Prostate gland (tissue), 2 donors: Measurements from ENCODE around the gene RER1. TPM values are rescaled to one million over a fixed set of nuclear protein-coding genes. Genes with fewer than 3 reads are reported as not detected.

Experiments used
- DNase-seq: peaks from one replicate; pipeline ENCODE4 v3.0.0-alpha.2; 2019; ENCODE audit warnings: low spot score
- H3K27ac ChIP-seq, 2 donors: fragments of 200-600 bp; sonication (generic); 2 replicates each; pipeline ENCODE4 v1.5.1; 2017 to 2019
- H3K27me3 ChIP-seq: fragments of 200-600 bp; sonication (generic); replicated peaks from 2 replicates; pipeline ENCODE4 v1.5.1; 2019; ENCODE audit not compliant: insufficient read depth
- H3K36me3 ChIP-seq, 2 donors: fragments of 200-600 bp; sonication (generic); 1 replicate in 1 of 2; 2 replicates in 1 of 2; pipeline versions ENCODE4 v1.5.1 to v1.8.1; 2017 to 2019
- H3K4me1 ChIP-seq: fragments of 200-600 bp; sonication (generic); replicated peaks from 2 replicates; pipeline ENCODE4 v1.5.1; 2019
- H3K4me3 ChIP-seq, 2 donors: fragments of 200-600 bp; sonication (generic); 2 replicates each; pipeline ENCODE4 v1.5.1; 2017 to 2019
- H3K9me3 ChIP-seq: fragments of 200-600 bp; sonication (generic); 2 replicates; pipeline ENCODE4 v1.5.1; 2017
- CTCF ChIP-seq, 4 experiments: fragments of 200-600 bp in 2 of 4; fragments of 450-650 bp in 2 of 4; sonication (generic) in 2 of 4; IDR thresholded peaks; 1 replicate in 3 of 4; 2 replicates in 1 of 4; pipeline ENCODE4 v1.5.1; 2016 to 2019; ENCODE audit warnings: antibody characterized with exemption in 4 of 4, mild to moderate bottlenecking in 2 of 4, moderate library complexity in 2 of 4
- POLR2A ChIP-seq: fragments of 450-650 bp; IDR thresholded peaks from one replicate; pipeline ENCODE4 v1.6.1; 2016; ENCODE audit warnings: antibody characterized with exemption, mild to moderate bottlenecking
- POLR2AphosphoS5 ChIP-seq: sonication (generic); formaldehyde crosslinking; IDR thresholded peaks from one replicate; pipeline ENCODE4 v1.6.1; 2017; ENCODE audit warnings: antibody characterized with exemption
- WGBS: methylation state at CpG from one replicate; pipeline ENCODE4 v1.1.5; 2018; 5-methylcytosine and 5-hydroxymethylcytosine counted together
- intact Hi-C: fragments of 100-400 bp; cut with DNase I; formaldehyde crosslinking; loops from one replicate; pipeline ENCODE4 v1.14.2; 2022
- total RNA-seq, 2 donors: library from RNA; depleted of rRNA; stranded (reverse); fragments of >200 nt; gene quantifications; one replicate each; pipeline ENCODE4 v1.1.0, GENCODE V29; 2016

Gene RER1
- total RNA-seq, 2 donors from 2014 or later, result 86.1 to 97.0 TPM

GRCh38 chr1:2384130-2384860 is 7.3 kb upstream of the RER1 start:
- no peak for DNase-seq
- Histone ChIP-seq H3K4me3 (no peak overlapping the region), H3K36me3 (no peaks in the 10 kb centered on the region), H3K27me3 (no peaks in the 10 kb centered on the region), H3K27ac (no peak overlapping the region), H3K4me1 (no peaks in the 10 kb centered on the region), H3K9me3 (no peaks in the 10 kb centered on the region)
- 89% methylated on average over 21 of the region's 21 CpGs for WGBS
- intact Hi-C loops, result loop anchor here (5.0 kb wide), 1 partner anchor 72 kb away; no protein-coding TSS in a partner anchor
- TF ChIP-seq POLR2AphosphoS5, result no peak
- TF ChIP-seq POLR2A, result no peak
- TF ChIP-seq CTCF (IDR thresholded peaks at IDR 0.05), result no peak

GRCh38 chr1:2384941-2385481 is 6.6 kb upstream of the RER1 start:
- H3K36me3 ChIP-seq, result no peaks in the 10 kb centered on the region
- no peaks in the 10 kb centered on the region for H3K4me1 ChIP-seq
- TF ChIP-seq POLR2A (no peak), POLR2AphosphoS5 (no peak), CTCF (IDR thresholded peaks at IDR 0.05) (no peak)
- H3K27me3 ChIP-seq, result no peaks in the 10 kb centered on the region
- no peak for DNase-seq
- intact Hi-C loops, result loop anchor here (5.0 kb wide), 1 partner anchor 73 kb away; no protein-coding TSS in a partner anchor
- no peaks in the 10 kb centered on the region for H3K9me3 ChIP-seq
- 83% methylated on average over 37 of the region's 41 CpGs for WGBS
- no peak overlapping the region for H3K4me3 ChIP-seq
- no peak overlapping the region for H3K27ac ChIP-seq

- DNase-seq, result no peak
- no peaks in the 10 kb centered on the region for H3K9me3 ChIP-seq
- 86% methylated on average over 19 of the region's 19 CpGs for WGBS
- no peak overlapping the region for H3K27ac ChIP-seq
- intact Hi-C loops, result no loop called here
- H3K4me3 ChIP-seq, result no peak overlapping the region
- TF ChIP-seq CTCF (IDR thresholded peaks at IDR 0.05) (no peak), POLR2A (no peak), POLR2AphosphoS5 (no peak)
- H3K36me3 ChIP-seq, result no peaks in the 10 kb centered on the region
- H3K4me1 ChIP-seq, result peaks cover 4% of the 10 kb centered on the region
- no peaks in the 10 kb centered on the region for H3K27me3 ChIP-seq
Measured at GRCh38 chr1:2385606-2386280, 5.9 kb upstream of the RER1 start.

GRCh38 chr1:2386636-2387611 is 4.7 kb upstream of the RER1 start:
- intact Hi-C loops, result no loop called here
- H3K9me3 ChIP-seq, result no peaks in the 10 kb centered on the region
- H3K4me3 ChIP-seq, result no peak overlapping the region
- H3K4me1 ChIP-seq, result peaks cover 7% of the 10 kb centered on the region
- no peak overlapping the region for H3K27ac ChIP-seq
- no peak for DNase-seq
- no peaks in the 10 kb centered on the region for H3K27me3 ChIP-seq
- TF ChIP-seq POLR2AphosphoS5, result no peak
- no peak for TF ChIP-seq CTCF (IDR thresholded peaks at IDR 0.05)
- no peak for TF ChIP-seq POLR2A
- H3K36me3 ChIP-seq, result no peaks in the 10 kb centered on the region
- WGBS, result 91% methylated on average over 30 of the region's 30 CpGs
